NT2/D1 (cell line): ENCODE measurements around the gene SYVN1.

Experiments
- YY1 ChIP-seq: IDR thresholded peaks from 2 replicates; pipeline ENCODE4 v1.6.1; 2011; ENCODE audit not compliant: insufficient read length, insufficient read depth
- ZNF274 ChIP-seq: IDR thresholded peaks from 2 replicates; pipeline ENCODE4 v1.6.1; 2011; ENCODE audit warnings: mild to moderate bottlenecking, low read depth, low read length

GRCh38 chr11:65172600-65172999 lies 38.3 kb upstream of the SYVN1 start:
- TF ChIP-seq ZNF274, result no peak
- TF ChIP-seq YY1, result no peak
